HG02840 (cell line): ENCODE measurements around the gene MT1A.
"Not testable (repeated sequence)": the region's sequence is repeated elsewhere in the genome, so short reads cannot be mapped to it uniquely, and the experiment has no call there.

Source experiments
- ATAC-seq: cut with Tn5 transposase; IDR thresholded peaks from one replicate; pipeline ENCODE4 v1.9.1; 2021; ENCODE audit warnings: mild to moderate bottlenecking, moderate library complexity, moderate number of reproducible peaks; ENCODE audit not compliant: unreplicated experiment, low FRiP score

The MT1A gene

DNA sequence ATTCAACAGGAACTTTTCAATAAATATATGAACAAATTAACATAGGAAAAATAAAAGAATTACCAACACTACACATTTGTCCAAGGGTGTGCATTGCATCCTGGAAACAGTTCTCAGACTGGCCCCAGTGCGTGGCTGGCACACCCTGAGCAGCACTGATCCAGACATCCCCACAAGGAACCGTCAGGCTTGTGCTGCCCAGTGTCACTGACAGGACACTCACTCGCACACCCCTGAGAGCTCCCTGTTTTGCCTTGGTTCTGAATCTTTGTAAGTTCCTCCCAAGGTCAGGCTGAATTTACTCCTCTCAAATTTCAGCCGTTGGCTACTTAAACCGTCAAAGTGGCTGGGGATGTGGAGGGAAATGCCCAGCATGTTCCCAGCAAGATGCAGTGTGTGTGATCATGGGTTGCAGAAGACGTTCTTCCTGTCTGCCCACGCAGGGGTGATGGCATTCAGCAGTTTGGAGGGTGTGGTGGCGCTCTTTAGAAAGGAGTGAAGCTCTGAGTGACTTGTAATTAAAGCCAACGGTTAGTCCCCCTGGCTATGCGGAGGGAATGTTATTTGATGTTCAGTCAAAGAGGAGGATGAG, 28.4 kb upstream of the MT1A start:
- no peak for ATAC-seq

DNA sequence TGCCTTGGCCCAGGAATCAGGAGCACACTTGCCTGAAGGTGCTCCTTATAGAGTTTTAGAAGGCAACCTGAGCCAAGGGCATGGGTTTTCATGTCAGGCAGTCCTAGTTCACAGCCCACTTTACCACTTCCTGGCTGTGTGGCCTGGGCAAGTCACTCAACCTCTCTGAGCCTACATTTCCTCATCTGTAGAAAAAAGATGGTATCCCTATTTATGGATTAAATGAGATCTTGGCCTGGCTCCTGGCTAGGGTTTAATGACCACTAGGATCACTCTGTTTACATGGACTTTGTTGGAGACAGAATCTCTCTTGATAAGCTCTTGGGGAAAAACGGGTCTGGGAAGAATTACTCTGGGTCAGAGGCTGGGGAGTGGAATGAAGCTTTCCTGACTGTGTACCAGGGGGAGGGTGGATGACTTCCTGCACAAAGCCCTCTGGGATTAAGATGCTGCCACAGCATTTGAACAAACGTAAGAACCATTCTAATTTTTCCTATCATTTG, 27.8 kb upstream of the MT1A start:
- ATAC-seq, result no peak

DNA sequence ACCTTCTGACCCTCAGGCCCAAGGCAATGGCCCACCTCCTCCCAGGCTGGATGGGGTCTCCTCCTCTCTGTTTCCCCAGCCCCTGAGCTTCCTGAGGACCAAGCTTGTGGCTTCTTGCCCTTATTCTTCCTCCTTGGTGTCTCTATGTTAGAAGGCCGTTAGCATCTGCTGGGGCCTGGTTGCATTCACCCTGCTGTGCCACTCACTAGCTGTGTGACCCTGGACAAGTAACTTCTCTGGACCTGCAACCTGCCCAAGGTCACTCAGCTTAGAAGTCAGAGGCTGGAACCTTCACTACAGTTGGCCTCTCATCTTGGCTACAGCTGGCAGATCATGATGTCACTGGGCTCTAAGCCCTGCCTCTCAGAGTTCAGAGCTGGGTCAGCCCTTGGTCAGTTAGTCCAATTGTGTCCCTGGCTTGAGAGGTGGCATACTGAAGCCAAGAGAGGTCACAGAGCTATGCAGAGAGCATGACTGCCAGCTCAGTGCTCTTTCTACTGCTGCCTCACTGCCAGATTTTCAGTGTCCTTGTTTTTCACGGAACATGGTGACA, 27.1 kb upstream of the MT1A start:
- ATAC-seq, result no peak

DNA sequence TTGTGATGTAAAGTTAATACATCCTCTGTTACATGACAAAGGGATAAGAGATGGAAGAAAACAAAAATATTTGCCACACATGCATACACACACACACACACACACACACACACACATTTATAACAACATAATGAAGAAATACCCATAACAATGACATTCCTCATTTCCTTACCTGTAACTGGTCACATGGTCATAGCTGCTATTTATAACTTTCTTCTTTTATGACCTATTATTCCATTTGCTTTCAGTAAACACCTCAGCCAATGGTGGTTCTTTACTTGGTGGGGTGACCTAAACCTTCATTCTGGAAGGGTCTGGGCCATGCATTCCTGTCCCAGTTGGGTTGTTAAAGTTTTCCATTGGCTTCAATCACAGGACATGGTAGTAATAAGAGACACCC, 24.8 kb upstream of the MT1A start:
- ATAC-seq, result no peak

DNA sequence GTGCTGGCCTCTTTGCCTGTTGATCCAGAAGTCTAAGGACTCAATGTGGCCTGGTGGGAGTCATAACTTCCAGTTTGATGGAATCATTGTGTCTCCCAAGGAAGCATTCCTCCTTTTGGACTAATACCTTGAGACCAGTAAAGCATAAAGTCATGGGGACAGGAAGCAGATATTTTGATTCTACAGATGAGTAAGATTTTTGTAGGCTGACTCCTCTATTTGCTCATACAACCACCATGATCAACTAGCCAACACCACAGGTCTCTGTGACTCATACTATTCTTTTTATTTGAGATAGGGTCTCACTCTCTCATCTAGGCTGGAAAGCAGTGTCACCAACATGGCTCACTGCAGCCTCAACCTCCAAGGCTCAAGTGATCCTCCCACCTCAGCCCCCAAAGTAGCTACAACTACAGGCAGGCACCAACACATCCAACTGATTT, 23.9 kb upstream of the MT1A start:
- ATAC-seq, result no peak

DNA sequence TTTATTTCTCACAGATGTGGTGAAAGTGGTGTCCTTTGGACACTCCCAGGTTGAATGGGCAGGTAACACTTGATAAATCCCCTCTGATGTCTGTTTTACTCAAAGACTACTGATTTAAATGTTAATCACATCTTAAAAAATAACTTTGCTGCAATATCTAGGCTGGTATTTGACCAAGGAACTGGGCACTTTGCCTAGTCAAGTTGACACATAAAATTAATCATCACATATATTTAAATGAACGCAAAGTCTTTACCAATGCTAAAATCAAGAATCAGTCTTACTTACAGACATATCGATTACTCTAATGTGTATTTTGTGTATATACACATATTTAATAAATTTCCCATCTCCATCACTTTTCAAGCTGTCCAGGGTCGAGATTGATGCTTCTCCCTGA, 23.1 kb upstream of the MT1A start:
- no peak for ATAC-seq

DNA sequence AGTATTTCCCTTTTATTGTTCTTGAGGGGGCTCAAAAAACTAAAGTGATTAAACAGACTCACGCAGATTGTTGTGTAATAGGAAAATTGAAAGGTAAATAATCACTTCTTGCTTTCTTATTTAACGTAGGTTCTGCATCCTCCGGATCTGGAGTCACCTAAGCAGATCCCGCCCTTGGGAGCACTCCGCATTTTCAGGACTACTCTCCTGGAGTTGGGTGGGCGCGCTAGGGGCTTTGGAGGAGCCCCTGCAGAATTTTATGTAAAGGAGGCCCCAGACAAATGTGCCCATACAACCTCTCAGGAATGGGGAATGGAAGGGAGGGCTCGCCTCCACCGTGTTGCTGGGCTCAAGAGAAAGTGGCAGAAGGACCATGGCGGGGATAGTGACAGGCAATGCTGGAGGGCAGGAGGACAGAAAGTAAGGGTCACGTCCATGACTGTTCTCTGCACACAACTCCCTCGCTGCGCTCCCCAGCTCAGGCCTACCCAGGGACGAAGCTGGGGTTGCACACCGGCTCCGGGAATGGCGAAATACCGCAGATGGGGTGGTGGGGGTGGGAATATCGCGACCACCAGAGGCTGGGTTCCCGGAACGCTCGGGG, 21.8 kb upstream of the MT1A start:
- ATAC-seq, result no peak

DNA sequence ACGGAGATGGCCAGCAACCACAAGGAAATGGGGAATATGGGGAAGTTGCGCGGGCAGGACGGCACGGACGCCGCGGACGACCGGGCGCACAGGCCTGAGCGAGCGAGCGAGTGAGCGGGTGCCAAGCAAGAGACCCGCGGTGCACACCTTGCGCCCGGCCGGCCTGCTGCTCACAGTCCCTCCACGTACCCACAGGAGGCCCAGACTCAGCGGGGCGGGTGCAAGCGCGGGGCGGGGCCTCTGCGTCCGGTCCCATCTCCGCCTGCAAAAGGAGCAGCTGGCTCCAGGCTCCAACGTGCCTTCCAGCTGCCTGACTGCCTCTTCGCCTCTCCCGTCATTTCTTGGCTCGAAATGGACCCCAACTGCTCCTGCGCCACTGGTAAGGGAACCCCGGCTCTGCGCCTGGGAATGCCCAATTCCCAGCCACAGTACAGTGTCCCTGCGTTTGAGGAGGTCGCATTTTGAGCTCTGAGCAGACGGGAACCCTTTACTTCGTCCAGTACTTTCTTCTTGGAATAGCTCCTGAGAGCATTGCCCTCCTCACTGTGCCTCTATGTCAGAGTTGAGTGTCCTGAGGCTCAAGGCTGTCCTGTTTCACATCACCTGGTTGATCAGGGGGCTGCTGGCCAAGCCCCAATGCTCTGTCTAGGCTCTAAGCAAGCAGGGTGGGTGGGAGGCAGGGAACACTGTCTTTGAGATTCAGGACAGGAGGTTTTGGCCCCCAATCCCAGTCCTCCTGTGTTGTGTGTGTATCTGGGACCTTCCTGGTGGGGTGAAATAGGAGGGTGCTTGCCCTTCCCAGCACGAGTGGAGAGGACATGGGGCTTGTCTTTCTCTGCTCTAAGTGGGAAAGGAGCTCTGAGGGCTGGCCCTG, 21.0 kb upstream of the MT1A start:
- no peak for ATAC-seq

DNA sequence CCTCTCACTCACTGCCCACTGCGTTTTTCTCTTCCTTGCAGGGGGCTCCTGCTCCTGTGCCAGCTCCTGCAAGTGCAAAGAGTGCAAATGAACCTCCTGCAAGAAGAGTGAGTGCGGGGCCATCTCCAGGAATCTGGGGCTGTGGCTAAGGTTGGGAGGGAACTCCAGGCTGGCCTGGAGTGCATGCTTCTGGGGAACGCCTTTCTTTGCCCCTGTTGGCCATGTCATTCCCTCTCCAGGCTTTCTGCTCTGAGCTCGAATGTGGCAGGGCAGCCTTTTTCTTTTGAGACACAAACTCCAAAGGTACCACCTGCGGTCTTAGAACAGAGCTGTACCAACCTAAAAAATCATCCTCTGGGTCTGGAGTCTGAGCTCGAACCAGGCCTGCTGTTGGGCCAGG, 20.3 kb upstream of the MT1A start:
- ATAC-seq, result no peak

DNA sequence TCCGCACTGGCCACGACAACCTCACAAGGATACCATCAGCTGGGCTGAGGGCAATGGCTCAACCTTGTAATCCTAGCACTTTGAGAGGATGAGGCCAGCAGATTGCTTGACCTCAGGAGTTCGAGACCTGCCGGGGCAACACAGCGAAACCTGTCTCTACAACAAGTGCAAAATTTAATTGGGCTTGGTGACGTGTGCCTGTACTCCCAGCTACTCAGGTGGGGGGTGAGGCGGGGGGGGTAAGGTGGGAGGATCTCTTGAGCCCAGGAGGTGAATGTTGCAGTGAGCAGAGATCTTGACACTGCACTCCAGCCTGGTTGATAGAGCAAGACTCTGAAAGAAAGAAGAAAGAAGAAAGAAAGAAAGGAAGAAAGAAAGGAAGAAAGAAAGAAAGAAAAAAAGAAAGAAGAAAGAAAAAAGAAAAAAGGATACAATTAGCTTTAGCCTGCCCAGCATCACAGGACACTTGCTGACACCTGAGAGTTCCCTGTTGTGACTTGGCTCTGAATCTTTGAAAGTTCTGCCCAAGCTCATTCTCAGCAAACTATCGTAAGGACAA, 18.0 kb upstream of the MT1A start:
- ATAC-seq, result no peak

DNA sequence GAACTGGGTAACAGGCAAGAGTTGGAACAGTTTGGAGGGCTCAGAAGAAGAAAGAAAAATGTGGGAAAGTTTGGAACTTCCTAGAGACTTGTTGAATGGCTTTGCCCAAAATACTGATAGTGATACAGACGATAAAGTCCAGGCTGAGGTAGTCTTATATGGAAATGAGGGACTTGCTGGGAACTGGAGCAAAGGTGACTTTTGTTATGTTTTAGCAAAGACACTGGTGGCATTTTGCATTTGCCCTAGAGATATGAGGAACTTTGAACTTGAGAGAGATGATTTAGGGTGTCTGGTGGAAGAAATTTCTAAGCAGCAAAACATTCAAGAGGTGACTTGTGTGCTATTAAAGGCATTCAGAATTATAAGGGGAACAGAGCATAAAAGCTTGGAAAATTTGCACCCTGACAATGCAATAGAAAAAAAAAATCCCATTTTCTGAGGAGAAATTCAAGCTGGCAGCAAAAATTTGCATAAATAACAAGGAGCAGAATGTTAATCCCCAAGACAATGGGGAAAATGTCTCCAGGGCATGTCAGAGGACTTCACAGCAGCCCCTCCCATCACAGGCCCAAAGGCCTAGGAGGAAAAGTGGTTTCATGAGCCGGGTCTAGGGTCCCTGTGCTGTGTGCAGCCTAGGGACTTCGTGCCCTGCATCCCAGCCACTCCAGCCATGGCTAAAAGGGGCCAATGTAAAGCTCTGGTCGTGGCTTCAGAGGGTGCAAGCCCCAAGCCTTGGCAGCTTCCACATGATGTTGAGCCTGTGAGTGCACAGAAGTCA, 16.6 kb upstream of the MT1A start:
- not testable (repeated sequence) for ATAC-seq

DNA sequence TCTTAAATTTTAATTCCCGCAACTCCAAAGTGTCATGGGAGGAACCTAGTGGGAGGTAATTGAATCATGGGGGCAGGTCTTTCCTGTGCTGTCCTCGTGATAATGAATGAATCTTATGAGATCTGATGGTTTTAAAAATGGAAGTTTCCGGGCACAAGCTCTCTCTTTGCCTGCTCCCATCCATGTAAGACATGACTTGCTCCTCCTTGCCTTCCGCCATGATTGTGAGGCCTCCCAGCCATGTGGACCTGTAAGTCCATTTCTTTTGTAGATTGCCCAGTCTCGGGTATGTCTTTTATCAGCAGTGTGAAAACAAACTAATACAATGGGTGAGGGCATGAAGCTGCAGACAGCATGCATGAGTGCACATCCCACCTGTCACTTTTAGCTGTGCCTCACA, 15.3 kb upstream of the MT1A start:
- not testable (repeated sequence) for ATAC-seq

DNA sequence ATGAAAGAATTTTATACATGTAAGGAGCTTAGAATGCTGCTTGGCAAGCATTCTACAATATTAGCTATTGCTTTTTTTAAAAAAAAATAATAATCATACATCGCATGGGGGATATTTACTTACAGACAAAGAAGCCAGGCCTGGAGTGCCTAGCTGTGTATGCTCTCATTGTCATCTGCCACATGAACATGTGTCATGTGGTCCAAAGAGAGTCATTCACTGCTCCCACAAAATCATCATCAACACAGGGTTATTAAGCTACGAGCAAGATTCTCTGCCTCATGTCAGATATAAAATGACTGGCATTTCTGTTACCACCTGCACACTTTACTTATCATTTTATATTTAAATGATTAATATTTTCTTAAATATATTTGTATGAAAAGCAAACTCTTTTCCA, 14.8 kb upstream of the MT1A start:
- no peak for ATAC-seq

DNA sequence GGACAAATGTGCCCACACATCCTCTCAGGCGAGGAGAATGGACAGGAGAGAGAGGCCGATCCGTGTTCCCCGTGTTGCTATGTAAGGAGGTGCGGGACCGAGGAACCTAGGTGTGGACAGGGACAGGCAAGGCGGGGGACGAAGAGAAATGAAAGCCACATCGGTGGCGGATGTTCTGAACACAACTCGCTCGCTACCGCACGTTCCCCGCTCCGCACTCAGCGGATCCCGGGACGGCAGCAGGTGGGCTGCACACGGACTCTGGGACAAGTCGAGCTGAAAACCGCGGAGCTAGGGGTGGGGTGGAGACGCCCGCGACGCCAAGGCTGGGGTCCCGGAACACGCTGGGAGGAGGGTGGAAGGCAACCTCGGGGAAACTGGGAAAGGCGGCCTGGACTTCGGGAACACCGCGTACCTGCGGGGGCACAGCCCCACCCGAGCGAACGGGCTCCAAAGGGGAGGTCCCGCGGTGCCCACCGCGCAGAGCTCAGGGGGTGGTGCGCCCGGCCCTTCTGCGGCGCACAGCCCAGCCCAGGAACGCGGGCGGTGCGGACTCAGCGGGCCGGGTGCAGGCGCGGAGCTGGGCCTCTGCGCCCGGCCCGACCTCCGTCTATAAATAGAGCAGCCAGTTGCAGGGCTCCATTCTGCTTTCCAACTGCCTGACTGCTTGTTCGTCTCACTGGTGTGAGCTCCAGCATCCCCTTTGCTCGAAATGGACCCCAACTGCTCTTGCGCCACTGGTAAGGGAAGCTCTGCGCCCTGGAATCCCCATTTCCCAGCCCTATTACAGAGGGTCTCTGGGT, 13.1 kb upstream of the MT1A start, which contains the start of gene MT1E:
Gene MT1E, plus strand, starts transcription at position 642 of the 803 bp plus-strand sequence. Its CDS starts 71 bp downstream, at position 713.
- ATAC-seq, result peak; percentile 50

DNA sequence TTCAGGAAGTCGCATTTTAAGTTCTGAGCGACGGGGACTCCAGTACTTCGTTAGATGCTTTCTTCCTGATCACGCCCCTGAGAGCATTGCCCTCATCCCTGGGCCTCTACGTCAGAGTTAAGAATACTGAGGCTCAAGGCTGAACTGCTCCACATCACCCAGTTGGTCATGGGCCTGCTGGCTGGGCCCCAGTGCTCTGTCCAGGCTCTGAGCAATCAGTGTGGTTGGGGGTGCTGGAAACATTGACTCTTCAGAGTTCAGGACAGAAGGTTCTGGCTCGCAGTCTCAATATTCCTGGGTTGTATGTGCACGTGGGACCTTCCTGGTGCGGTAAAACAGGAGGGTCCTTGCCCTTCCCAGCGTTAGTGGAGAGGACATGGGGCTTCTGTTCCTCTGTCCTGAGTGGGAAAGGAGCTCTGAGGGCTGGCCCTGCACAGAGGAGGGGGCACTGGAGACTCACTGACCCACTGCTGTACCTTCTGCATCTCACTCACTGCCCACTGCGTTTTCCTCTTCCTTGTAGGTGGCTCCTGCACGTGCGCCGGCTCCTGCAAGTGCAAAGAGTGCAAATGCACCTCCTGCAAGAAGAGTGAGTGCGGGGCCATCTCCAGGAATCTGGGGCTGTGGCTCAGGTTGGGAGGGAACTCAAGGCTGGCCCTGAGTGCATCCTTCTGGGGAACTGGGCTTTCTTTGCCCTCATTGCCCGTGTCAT, 12.4 kb upstream of the MT1A start:
- ATAC-seq, result peak; percentile 10

DNA sequence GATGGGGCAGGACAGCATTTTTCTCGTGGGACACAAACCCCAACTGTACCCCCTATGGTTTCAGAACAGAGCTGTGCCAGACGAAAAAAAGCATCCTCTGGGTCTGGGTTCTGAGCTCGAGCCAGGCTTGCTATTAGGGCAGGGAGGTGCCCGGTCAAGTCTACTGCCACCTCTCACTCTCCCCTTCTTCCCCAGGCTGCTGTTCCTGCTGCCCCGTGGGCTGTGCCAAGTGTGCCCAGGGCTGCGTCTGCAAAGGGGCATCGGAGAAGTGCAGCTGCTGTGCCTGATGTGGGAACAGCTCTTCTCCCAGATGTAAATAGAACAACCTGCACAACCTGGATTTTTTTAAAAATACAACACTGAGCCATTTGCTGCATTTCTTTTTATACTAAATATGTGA, 11.8 kb upstream of the MT1A start:
- ATAC-seq, result no peak

DNA sequence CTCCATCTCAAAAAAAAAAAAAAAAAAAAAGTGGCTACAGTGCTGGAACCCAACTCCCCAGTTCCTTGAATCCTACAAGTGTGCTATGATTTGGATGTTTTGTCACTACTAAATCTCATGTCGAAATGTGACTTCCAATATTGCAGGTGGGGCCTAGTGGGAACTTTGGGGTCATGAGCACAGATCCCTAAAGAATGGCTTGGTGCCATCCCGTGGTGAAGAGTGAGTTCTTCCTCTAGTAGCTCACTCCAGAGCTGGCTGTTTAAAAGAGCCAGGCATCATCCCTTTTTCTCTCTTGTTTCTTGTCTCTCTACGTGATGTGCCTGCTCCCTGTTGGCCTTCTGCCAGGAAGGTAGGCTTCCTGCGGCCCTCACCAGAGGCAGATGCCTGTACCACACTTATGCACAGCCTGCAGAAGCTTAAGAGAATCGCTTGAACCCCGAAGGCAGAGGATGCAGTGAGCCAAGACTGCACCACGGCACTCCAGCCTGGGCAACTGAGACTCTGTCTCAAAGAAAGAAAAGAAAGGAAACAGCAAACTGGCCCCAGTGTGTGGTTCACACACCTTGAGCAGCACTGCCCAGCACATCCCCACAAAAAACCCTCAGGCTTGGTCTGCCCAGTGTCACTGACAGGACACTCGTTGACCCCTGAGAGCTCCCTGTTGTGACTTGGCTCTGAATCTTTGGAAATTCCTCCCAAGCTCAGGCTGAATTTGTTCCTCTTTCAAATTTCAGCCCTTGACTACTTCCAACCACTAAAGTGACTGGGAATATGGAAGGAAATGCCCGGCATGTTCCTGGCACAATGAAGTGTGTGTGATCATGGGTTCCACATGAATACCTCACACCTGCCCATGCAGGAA, 9.7 kb upstream of the MT1A start:
- ATAC-seq, result no peak

DNA sequence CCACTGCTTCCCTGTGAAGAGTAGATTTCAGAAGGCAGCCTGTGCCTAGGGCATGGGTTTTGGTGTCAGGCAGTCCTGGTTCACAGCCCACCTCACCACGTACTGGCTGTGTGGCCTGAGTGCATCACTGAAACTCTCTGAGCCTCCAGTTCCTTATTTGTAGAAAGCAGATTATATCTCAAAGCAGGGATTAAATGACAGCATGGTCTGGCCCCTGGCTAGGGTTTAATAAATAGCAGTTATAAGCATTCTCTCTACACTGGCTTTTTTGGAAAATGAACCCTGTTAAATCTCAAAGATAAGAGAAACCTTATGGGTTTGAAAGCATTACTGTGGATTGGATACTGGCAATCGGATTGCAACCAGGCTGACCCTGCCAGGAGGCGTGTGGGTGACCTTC, 8.9 kb upstream of the MT1A start:
- no peak for ATAC-seq
